Measurements from ENCODE around the gene PCSK6.

- TF ChIP-seq POLR2A (IDR thresholded peaks at IDR 0.05), result no peak
- TF ChIP-seq, protein P1, sequence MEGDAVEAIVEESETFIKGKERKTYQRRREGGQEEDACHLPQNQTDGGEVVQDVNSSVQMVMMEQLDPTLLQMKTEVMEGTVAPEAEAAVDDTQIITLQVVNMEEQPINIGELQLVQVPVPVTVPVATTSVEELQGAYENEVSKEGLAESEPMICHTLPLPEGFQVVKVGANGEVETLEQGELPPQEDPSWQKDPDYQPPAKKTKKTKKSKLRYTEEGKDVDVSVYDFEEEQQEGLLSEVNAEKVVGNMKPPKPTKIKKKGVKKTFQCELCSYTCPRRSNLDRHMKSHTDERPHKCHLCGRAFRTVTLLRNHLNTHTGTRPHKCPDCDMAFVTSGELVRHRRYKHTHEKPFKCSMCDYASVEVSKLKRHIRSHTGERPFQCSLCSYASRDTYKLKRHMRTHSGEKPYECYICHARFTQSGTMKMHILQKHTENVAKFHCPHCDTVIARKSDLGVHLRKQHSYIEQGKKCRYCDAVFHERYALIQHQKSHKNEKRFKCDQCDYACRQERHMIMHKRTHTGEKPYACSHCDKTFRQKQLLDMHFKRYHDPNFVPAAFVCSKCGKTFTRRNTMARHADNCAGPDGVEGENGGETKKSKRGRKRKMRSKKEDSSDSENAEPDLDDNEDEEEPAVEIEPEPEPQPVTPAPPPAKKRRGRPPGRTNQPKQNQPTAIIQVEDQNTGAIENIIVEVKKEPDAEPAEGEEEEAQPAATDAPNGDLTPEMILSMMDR (IDR thresholded peaks at IDR 0.05), result no peak
Observed at GRCh38 chr15:101410612-101411011, 78.9 kb downstream of the PCSK6 start.
